IPS DF 4.7 (cell line): ENCODE data around the gene PDE9A.

ENCODE experiments used
- DNase-seq: peaks from one replicate; pipeline ENCODE4 v3.0.0-alpha.2; 2013; ENCODE audit warnings: low spot score; ENCODE audit errors: extremely low read depth

Gene PDE9A

DNA sequence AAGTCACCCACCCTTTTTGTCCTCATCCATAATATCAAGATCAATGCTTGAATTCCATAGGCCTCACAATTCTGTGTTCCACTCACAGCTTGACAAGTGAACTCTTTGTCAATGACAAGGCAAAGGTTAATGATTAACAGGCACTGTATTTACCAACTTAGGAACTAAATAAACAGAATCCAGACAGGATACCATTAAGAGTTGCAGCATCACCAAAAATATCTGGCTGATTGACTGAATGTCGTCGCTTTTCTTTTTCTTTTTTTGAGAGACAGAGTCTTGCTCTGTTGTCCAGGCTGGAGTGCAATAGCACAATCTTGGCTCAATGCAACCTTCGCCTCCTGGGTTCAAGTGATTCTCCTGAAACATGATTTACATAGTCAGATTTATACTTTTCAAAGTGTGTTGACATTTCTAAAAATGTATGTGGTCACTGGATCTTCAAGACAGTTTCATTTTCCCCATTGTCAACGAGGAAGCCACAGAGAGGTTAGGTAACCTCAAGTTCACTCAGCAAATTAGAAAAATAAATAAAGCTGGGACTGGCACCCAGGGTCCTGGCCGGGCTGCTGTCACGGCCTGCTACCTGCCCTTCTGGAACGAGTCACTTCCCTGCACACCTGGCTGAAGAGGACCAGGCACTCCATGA is 81.0 kb downstream of the PDE9A start:
- DNase-seq, result no peak

DNA sequence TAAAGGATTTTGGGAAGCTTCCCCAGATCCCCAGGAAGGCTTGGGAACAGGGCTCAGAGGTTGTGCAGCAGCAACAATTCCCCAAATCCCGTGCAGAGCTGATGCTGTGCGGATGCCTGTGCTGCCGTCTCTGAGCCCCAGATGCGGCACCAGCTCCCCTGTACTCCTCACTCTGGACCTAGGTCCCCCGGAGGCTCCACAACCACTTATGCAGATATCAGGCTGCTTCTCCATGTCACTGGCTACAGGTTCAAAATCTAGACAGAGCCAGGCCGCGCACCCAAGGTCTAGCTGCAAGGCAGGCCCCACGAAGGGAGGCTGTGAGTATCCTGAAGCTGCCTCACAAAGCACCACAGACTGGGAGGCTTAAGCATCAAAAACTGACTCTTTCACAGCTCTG is 81.6 kb downstream of the PDE9A start:
- DNase-seq, result no peak

GRCh38 chr21:42735944-42736343 is 82.5 kb downstream of the PDE9A start:
- no peak for DNase-seq

- no peak for DNase-seq
Observed at GRCh38 chr21:42736646-42737350, 83.4 kb downstream of the PDE9A start.

GRCh38 chr21:42737951-42738590 is 84.7 kb downstream of the PDE9A start:
- DNase-seq, result no peak

- no peak for DNase-seq
Observed at GRCh38 chr21:42739061-42739931, 85.9 kb downstream of the PDE9A start.

GRCh38 chr21:42740405-42740909 is 87.0 kb downstream of the PDE9A start:
- DNase-seq, result no peak

GRCh38 chr21:42741066-42741465 is 87.6 kb downstream of the PDE9A start:
- DNase-seq, result no peak

GRCh38 chr21:42744520-42745445 is 91.4 kb downstream of the PDE9A start:
- DNase-seq, result no peak

DNA sequence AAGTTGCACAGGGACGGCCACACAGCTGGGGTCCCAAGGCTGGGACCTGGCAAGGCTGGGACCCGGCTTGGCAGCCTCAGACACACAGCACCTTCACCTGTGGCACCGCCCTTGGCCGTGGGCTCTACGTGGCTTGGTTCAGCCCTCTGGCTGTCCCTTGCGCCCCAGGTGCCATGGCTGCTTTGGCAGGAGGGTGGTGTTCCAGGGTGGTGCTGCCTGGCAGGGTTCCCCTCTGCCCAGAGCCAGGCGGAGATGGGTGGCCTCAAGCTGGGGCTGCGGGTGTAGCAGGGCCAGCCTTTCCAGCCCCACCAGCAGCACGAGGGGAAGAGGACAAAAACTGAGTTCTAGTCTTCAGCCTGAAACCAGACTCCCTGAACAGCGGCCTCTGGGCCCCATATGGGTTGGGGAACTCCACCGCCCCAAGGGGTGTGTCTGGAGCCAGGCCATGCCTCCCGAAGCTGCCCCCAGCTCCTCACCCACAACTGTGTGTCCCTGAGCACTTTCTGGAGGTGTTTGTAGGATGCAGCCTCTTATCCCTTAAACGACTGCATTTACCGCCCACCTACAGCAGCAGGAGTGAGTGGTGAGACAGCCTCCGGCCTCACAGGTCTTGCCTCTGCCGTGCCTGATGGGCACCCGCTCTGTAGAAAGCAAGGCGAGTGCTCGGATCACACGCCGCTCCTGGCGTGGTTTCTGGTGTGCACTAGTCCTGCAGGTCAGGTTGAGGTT is 92.3 kb downstream of the PDE9A start:
- no peak for DNase-seq

GRCh38 chr21:42746240-42746592 is 92.8 kb downstream of the PDE9A start:
- DNase-seq, result no peak

GRCh38 chr21:42746593-42747275 is 93.3 kb downstream of the PDE9A start:
- no peak for DNase-seq

DNA sequence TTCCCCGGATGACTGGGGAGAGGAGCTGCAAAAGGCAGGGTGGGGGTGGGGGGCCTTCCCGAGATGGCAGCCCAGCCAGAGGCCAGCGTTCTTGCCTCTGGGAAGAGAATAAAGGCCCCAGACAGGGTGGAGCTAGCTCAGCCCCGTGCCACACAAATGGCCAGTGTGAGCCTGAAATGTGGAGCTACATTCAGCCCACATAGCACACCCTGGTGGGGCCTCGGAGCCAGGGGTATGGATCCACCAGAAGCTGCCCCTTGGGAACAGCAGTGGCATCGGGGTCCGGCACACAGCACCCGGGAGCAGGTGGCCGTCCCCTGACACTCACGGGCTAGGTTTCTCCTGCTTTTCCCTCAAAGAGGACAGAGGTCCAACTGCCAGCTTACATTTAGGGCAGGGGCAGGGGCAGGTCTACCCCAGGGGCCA is 93.9 kb downstream of the PDE9A start:
- DNase-seq, result no peak

- DNase-seq, result no peak
Observed at GRCh38 chr21:42747746-42748351, 94.4 kb downstream of the PDE9A start.

GRCh38 chr21:42748620-42749176 is 95.3 kb downstream of the PDE9A start:
- no peak for DNase-seq

DNA sequence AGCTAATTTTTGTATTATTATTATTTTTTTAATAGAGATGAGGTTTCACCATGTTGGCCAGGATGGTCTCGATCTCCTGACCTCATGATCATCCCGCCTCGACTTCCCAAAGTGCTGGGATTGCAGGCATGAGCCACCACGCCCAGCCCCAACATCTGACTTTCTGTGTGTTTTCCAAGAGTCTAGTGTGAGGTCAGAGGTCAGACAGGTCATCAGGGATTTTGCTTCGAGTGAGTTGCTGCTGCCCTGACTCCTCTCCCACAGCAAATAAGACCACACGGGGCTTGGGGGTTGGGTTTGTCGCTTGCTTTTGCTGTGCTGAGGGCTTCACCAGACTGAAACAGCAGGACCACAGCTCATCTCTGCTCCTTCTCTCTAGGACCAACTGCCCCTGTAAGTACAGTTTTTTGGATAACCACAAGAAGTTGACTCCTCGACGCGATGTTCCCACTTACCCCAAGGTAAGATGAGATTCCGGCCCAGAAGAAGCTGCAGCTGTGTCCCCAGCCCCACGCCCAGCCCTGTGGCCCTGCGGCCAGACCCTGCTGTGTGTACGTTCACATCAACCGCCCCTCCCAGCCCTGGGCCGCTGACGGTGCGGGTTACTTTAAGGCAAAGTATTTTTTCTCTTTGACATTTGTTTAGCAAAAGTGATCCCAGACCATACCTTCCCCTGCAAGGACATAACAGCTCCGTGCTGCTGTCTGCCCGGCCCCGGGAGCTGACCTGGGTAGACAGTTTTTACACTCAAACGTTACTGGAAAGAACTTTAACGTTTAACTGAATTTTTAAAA is 97.5 kb downstream of the PDE9A start:
- DNase-seq, result no peak

DNA sequence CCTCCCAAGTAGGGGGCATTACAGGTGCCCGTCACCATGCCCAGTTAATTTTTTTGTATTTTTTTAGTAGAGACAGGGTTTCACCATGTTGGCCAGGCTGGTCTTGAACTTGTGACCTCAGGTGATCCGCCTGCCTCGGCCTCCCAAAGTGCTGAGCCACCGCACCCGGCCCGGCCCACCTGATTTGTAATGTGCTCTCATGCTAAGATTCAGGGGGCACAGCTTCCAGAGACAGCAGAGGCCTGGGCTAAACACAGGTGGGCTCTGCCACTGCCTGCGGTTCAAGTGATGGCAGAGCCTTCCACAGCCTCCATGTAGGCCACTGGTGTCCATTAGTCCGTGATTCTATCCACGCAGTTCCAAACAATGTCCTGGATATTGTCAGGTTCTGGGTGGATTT is 98.4 kb downstream of the PDE9A start:
- no peak for DNase-seq

DNA sequence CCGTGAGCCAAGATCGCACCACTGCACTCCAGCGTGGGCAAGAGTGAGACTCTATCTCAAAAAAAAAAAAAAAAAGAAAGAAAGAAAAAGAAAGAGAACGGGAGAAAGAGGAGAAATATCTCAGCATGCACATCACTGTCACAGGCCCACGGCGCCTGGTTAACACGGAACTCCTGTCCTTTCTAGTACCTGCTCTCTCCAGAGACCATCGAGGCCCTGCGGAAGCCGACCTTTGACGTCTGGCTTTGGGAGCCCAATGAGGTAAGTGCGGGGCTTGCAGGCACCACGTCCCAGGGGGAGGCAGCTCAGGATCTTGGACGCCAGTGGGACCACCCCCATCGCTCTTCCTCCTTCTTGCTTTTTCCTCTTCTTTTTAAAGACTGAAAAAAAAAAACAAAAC is 100.4 kb downstream of the PDE9A start:
- DNase-seq, result no peak
